Endothelial cell of umbilical vein (primary cell): ENCODE measurements around the gene EDC3. TPM values are rescaled to one million over a fixed set of nuclear protein-coding genes. Genes with fewer than 3 reads are reported as not detected.
A peak's percentile ranks its signal among the peaks of the same experiment; 100 is the strongest.
"Not testable (repeated sequence)": the region's sequence is repeated elsewhere in the genome, so short reads cannot be mapped to it uniquely, and the experiment has no call there.

Source experiments
- BruUV-seq: library from RNA; stranded (reverse); fragments of 400-500 nt; replicated peaks from 2 replicates; lab custom pipeline; 2021; lab: Mats Ljungman, UMichigan
- CTCF ChIA-PET: fragments of 300-600, 350-600 bp; sonication (Branson Sonifier 250); formaldehyde crosslinking; loops from one replicate; lab custom pipeline; 2021; ENCODE audit warnings: antibody characterized with exemption, inconsistent platforms; lab: Charles Lee
- POLR2A ChIA-PET: fragments of 300-600, 350-600 bp; sonication (Branson Sonifier 250); formaldehyde crosslinking; loops from one replicate; lab custom pipeline; 2021; ENCODE audit warnings: antibody characterized with exemption, inconsistent platforms; lab: Charles Lee
- DNase-seq: peaks from one replicate; pipeline ENCODE4 v3.0.0-alpha.2; 2011; ENCODE audit warnings: low read depth, low spot score
- FAIRE-seq: peaks from 2 replicates; lab custom pipeline; 2011; peaks lifted over from hg19 to GRCh38; lab: Jason Lieb, UNC
- H2AFZ ChIP-seq: 2 replicates; pipeline ENCODE4 v1.6.0; 2012; ENCODE audit warnings: low read depth, low read length, control low read depth, inconsistent platforms
- H3K27ac ChIP-seq: 2 replicates; pipeline ENCODE4 v1.5.1; 2011; ENCODE audit warnings: low read depth, mild to moderate bottlenecking, control low read depth, low read length, moderate library complexity; ENCODE audit not compliant: insufficient read depth
- H3K27me3 ChIP-seq, 2 experiments: 2 replicates each; pipeline versions ENCODE4 v1.6.0 to v1.6.1; 2011; ENCODE audit warnings: low read length in 2 of 2, mixed read lengths in 1 of 2; ENCODE audit not compliant: control insufficient read depth in 2 of 2, insufficient read depth in 2 of 2
- H3K36me3 ChIP-seq, 2 experiments: 2 replicates in 1 of 2; 3 replicates in 1 of 2; pipeline ENCODE4 v1.5.1; 2011; ENCODE audit warnings: low read length in 2 of 2, mild to moderate bottlenecking in 1 of 2, moderate library complexity in 1 of 2; ENCODE audit not compliant: control insufficient read depth in 2 of 2, insufficient read depth in 2 of 2; ENCODE audit errors: extremely low read depth in 1 of 2
- H3K4me1 ChIP-seq: 3 replicates; pipeline ENCODE4 v1.5.1; 2011; ENCODE audit warnings: mild to moderate bottlenecking, low read length; ENCODE audit not compliant: control insufficient read depth, insufficient read depth; ENCODE audit errors: extremely low read depth
- H3K4me2 ChIP-seq: 2 replicates; pipeline ENCODE4 v1.6.1; 2011; ENCODE audit warnings: low read length, control low read depth, mixed read lengths; ENCODE audit not compliant: insufficient read depth
- H3K4me3 ChIP-seq, 3 experiments: fragments of 200-600 bp in 1 of 3; sonication (generic), shearing (Covaris generic) in 1 of 3; replicated peaks in 1 of 3; 2 replicates each; pipeline ENCODE4 v1.5.1; 2011 to 2016; ENCODE audit warnings: control low read depth in 3 of 3, low read length in 3 of 3, mild to moderate bottlenecking in 2 of 3, inconsistent platforms in 1 of 3, low read depth in 1 of 3, moderate library complexity in 1 of 3; ENCODE audit not compliant: insufficient read depth in 1 of 3
- H3K79me2 ChIP-seq: 2 replicates; pipeline ENCODE4 v1.6.0; 2012; ENCODE audit warnings: low read length, inconsistent platforms; ENCODE audit not compliant: control insufficient read depth, insufficient read depth
- H3K9ac ChIP-seq: replicated peaks from 2 replicates; pipeline ENCODE3; 2011; ENCODE audit warnings: low read length, control low read depth; ENCODE audit not compliant: insufficient read depth; ENCODE audit errors: extremely low read depth
- H3K9me1 ChIP-seq: replicated peaks from 3 replicates; pipeline ENCODE4 v1.6.0; 2011; ENCODE audit warnings: mild to moderate bottlenecking, low read length; ENCODE audit not compliant: control insufficient read depth, insufficient read depth; ENCODE audit errors: extremely low read depth
- H3K9me3 ChIP-seq: replicated peaks from 2 replicates; pipeline ENCODE4 v1.5.1; 2012; ENCODE audit warnings: low read length, inconsistent platforms; ENCODE audit not compliant: control insufficient read depth, insufficient read depth
- H4K20me1 ChIP-seq: replicated peaks from 2 replicates; pipeline ENCODE3; 2011; ENCODE audit warnings: mild to moderate bottlenecking, low read length; ENCODE audit not compliant: control insufficient read depth, insufficient read depth; ENCODE audit errors: extremely low read depth
- EZH2 ChIP-seq: IDR thresholded peaks from 2 replicates; pipeline ENCODE4 v1.6.1; 2012; ENCODE audit warnings: borderline replicate concordance, low read depth, mild to moderate bottlenecking, moderate library complexity, low read length, inconsistent platforms; ENCODE audit not compliant: severe bottlenecking
- FOS ChIP-seq: IDR thresholded peaks from 2 replicates; pipeline ENCODE4 v1.6.1; 2011; ENCODE audit warnings: mild to moderate bottlenecking, low read length, moderate library complexity, borderline replicate concordance; ENCODE audit not compliant: insufficient read depth
- GATA2 ChIP-seq: IDR thresholded peaks from 2 replicates; pipeline ENCODE4 v1.7.0; 2011; ENCODE audit warnings: low read depth, mild to moderate bottlenecking, moderate library complexity, mixed read lengths, low read length; ENCODE audit not compliant: insufficient read length, insufficient read depth
- JUN ChIP-seq: IDR thresholded peaks from 2 replicates; pipeline ENCODE4 v1.6.1; 2011; ENCODE audit warnings: borderline replicate concordance, low read depth; ENCODE audit not compliant: insufficient read length, insufficient read depth
- MYC ChIP-seq: IDR thresholded peaks from one replicate; pipeline ENCODE4 v1.6.1; 2011; ENCODE audit warnings: mild to moderate bottlenecking, low read depth, low read length
- POLR2A ChIP-seq: IDR thresholded peaks from 2 replicates; pipeline ENCODE4 v1.6.1; 2012; ENCODE audit warnings: low read depth, mild to moderate bottlenecking, control low read depth, low read length
- POLR2AphosphoS5 ChIP-seq: IDR thresholded peaks from 2 replicates; pipeline ENCODE4 v1.6.1; 2012; ENCODE audit warnings: low read depth, mild to moderate bottlenecking, control low read depth, low read length, moderate library complexity; ENCODE audit not compliant: insufficient read depth
- dilution Hi-C: fragments of 300-500 bp; cut with MboI; formaldehyde crosslinking; loops from one replicate; pipeline ENCODE4 v1.15.0; 2019; ENCODE audit warnings: low sequenced_read_pairs; ENCODE audit not compliant: extremely low pct_ligation_motif_present
- intact Hi-C: fragments of 100-400 bp; cut with micrococcal nuclease; formaldehyde crosslinking; loops from one replicate; pipeline ENCODE4 v1.10.0; 2022
- polyA plus RNA-seq, 4 experiments: library from polyadenylated mRNA; depleted of rRNA in 3 of 4; stranded (reverse) in 3 of 4; unstranded in 1 of 4; fragments of >200 nt; gene quantifications; 2 replicates each; pipeline versions ENCODE4 v1.2.1 to v1.2.3, GENCODE V29; 2011 to 2012; ENCODE audit warnings: missing spikeins in 1 of 4
- total RNA-seq: library from RNA; stranded (reverse); gene quantifications from 2 replicates; pipeline ENCODE4 v1.2.3, GENCODE V29; 2021
- TF ChIP-seq, protein P1 (sequence below), 2 donors: IDR thresholded peaks; 1 replicate in 1 of 2; 2 replicates in 1 of 2; pipeline ENCODE4 v1.5.1; 2011; ENCODE audit warnings: low read length in 2 of 2, mild to moderate bottlenecking in 2 of 2, moderate library complexity in 2 of 2, control low read depth in 1 of 2, inconsistent platforms in 1 of 2, low read depth in 1 of 2; ENCODE audit not compliant: insufficient read depth in 1 of 2; ENCODE audit errors: extremely low read depth in 1 of 2
- TF ChIP-seq, protein P2 (sequence below): IDR thresholded peaks from 2 replicates; pipeline ENCODE4 v1.6.1; 2011; ENCODE audit not compliant: insufficient read depth, insufficient read length

The EDC3 gene
- total and polyA plus RNA-seq, 2 donors (not counting 3 experiments of a cell fraction or from before 2014, with no cell fraction given), result 55.9 to 56.5 TPM

- Histone ChIP-seq H4K20me1 (no peaks in the 10 kb centered on the region), H3K79me2 (no peaks in the 10 kb centered on the region), H3K4me3 (no peak overlapping the region), H3K27me3 (peaks cover 0 to 4% of the 10 kb centered on the region in 2 experiments), H3K4me1 (peaks cover 10% of the 10 kb centered on the region), H3K9me3 (no peaks in the 10 kb centered on the region), H3K27ac (no peak overlapping the region), H3K36me3 (no peaks in the 10 kb centered on the region), H2AFZ (no peak overlapping the region), H3K4me2 (no peak overlapping the region), H3K9me1 (no peaks in the 10 kb centered on the region), H3K9ac (no peak overlapping the region)
- ChIA-PET POLR2A (no interaction called here), CTCF (interaction anchor here (1.2 to 1.9 kb wide), 2 partner anchors 10 to 38 kb away, joined by 3 to 5 read pairs; no protein-coding TSS in a partner anchor)
- DNase-seq (peak; percentile 11), FAIRE-seq (peak; percentile 28)
- TF ChIP-seq POLR2AphosphoS5, result no peak
- TF ChIP-seq POLR2A, result no peak
- no peak for TF ChIP-seq EZH2
- no peak for TF ChIP-seq JUN
- TF ChIP-seq MYC, result no peak
- TF ChIP-seq, protein P1, sequence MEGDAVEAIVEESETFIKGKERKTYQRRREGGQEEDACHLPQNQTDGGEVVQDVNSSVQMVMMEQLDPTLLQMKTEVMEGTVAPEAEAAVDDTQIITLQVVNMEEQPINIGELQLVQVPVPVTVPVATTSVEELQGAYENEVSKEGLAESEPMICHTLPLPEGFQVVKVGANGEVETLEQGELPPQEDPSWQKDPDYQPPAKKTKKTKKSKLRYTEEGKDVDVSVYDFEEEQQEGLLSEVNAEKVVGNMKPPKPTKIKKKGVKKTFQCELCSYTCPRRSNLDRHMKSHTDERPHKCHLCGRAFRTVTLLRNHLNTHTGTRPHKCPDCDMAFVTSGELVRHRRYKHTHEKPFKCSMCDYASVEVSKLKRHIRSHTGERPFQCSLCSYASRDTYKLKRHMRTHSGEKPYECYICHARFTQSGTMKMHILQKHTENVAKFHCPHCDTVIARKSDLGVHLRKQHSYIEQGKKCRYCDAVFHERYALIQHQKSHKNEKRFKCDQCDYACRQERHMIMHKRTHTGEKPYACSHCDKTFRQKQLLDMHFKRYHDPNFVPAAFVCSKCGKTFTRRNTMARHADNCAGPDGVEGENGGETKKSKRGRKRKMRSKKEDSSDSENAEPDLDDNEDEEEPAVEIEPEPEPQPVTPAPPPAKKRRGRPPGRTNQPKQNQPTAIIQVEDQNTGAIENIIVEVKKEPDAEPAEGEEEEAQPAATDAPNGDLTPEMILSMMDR (IDR thresholded peaks at IDR 0.05; ENCODE audit: extremely low read depth in 1 of 2, insufficient read depth in 1 of 2, low read depth in 1 of 2, low read length in 2 of 2), result no peak
- TF ChIP-seq GATA2, result no peak
- no peak for TF ChIP-seq FOS
- TF ChIP-seq, protein P2, sequence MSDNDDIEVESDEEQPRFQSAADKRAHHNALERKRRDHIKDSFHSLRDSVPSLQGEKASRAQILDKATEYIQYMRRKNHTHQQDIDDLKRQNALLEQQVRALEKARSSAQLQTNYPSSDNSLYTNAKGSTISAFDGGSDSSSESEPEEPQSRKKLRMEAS, result no peak
- intact Hi-C loops (no loop called here), dilution Hi-C loops (no loop called here)
- BruUV-seq, result no TSS peak
Observed at GRCh38 chr15:74730619-74731316, 34.9 kb upstream of the EDC3 start.

DNA sequence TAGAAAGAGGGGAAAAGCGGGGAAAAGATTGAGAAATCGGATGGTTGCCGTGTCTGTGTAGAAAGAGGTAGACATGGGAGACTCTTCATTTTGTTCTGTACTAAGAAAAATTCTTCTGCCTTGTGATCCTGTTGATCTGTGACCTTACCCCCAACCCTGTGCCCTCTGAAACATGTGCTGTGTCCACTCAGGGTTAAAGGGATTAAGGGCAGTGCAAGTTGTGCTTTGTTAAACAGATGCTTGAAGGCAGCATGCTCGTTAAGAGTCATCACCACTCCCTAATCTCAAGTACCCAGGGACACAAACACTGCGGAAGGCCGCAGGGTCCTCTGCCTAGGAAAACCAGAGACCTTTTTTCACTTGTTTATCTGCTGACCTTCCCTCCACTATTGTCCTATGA is 33.5 kb upstream of the EDC3 start:
- H3K27me3 ChIP-seq, POLR2A ChIA-PET, DNase-seq, H3K79me2 ChIP-seq, intact Hi-C loops, H3K4me2 ChIP-seq, H3K9ac ChIP-seq, H2AFZ ChIP-seq, BruUV-seq, H4K20me1 ChIP-seq, H3K36me3 ChIP-seq, dilution Hi-C loops, FAIRE-seq, H3K9me1 ChIP-seq, H3K4me3 ChIP-seq, H3K9me3 ChIP-seq, H3K27ac ChIP-seq: not testable (repeated sequence)
- CTCF ChIA-PET, result interaction anchor here (0.6 to 1.9 kb wide), 3 partner anchors 8 to 709 kb away, joined by 3 to 5 read pairs (median 3); no protein-coding TSS in a partner anchor
- H3K4me1 ChIP-seq, result peaks cover 12% of the 10 kb centered on the region
